Parathyroid adenoma (tissue), 2 donors: ENCODE data around the gene OR2AE1.
A peak's percentile ranks its signal among the peaks of the same experiment; 100 is the strongest.

ENCODE experiments used
- H2AFZ ChIP-seq: fragments of 300-600 bp; sonication (generic); one replicate; pipeline ENCODE4 v1.7.0; 2017; ENCODE audit warnings: antibody characterized with exemption, mild to moderate bottlenecking
- H3K27ac ChIP-seq: fragments of 300-600 bp; sonication (generic); one replicate; pipeline ENCODE4 v1.7.0; 2017
- H3K27me3 ChIP-seq: fragments of 300-600 bp; sonication (generic); one replicate; pipeline ENCODE4 v1.7.0; 2017; ENCODE audit warnings: low read length; ENCODE audit not compliant: control insufficient read depth, insufficient read depth
- H3K36me3 ChIP-seq: fragments of 300-600 bp; sonication (generic); one replicate; pipeline ENCODE4 v1.7.0; 2017; ENCODE audit warnings: low read length; ENCODE audit not compliant: control insufficient read depth, insufficient read depth
- H3K4me1 ChIP-seq: fragments of 300-600 bp; sonication (generic); one replicate; pipeline ENCODE4 v1.7.0; 2017; ENCODE audit warnings: control low read depth
- H3K4me2 ChIP-seq: fragments of 300-600 bp; sonication (generic); one replicate; pipeline ENCODE4 v1.7.0; 2017; ENCODE audit warnings: low read length
- H3K4me3 ChIP-seq: fragments of 300-600 bp; sonication (generic); one replicate; pipeline ENCODE4 v1.7.0; 2017; ENCODE audit warnings: low read depth, low read length
- H3K79me2 ChIP-seq: fragments of 300-600 bp; sonication (generic); one replicate; pipeline ENCODE4 v1.7.0; 2017; ENCODE audit warnings: control low read depth
- H3K9ac ChIP-seq: fragments of 300-600 bp; sonication (generic); one replicate; pipeline ENCODE4 v1.7.0; 2017; ENCODE audit warnings: mild to moderate bottlenecking
- H3K9me3 ChIP-seq: fragments of 300-600 bp; sonication (generic); one replicate; pipeline ENCODE4 v1.7.0; 2017; ENCODE audit warnings: low read length; ENCODE audit not compliant: control insufficient read depth
- TF ChIP-seq, protein P1 (sequence below): fragments of 300-600 bp; sonication (generic); IDR thresholded peaks from one replicate; pipeline ENCODE4 v1.7.0; 2017; ENCODE audit warnings: antibody characterized with exemption, mild to moderate bottlenecking
- donor health status: primary hyperparathyroidism.

OR2AE1 gene, protein sequence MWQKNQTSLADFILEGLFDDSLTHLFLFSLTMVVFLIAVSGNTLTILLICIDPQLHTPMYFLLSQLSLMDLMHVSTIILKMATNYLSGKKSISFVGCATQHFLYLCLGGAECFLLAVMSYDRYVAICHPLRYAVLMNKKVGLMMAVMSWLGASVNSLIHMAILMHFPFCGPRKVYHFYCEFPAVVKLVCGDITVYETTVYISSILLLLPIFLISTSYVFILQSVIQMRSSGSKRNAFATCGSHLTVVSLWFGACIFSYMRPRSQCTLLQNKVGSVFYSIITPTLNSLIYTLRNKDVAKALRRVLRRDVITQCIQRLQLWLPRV

DNA sequence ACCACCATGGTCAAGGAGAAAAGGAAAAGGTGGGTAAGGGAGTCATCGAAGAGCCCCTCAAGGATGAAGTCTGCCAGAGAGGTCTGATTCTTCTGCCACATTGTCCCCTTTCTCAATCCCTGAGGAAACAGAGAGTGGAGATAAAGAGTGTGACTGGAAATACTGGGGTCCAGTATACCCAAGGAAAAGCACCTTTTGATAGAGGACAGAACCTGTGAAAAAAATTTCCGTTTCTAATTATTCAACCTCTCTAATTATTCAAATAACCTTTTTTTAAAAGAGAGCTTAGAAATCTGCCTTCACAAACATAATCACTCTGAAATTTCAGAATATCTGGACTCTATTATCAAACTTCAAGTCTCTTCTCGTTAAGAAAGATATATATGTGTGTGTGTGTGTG lies at the start of gene OR2AE1:
TSS of gene OR2AE1 (minus strand) at position 101 of the 400 bp plus-strand sequence. CDS start at position 101, 0 bp downstream.
- no peak within 1 kb of the TSS for H2AFZ ChIP-seq
- H3K4me2 ChIP-seq = no peak within 1 kb of the TSS
- TF ChIP-seq, protein P1, sequence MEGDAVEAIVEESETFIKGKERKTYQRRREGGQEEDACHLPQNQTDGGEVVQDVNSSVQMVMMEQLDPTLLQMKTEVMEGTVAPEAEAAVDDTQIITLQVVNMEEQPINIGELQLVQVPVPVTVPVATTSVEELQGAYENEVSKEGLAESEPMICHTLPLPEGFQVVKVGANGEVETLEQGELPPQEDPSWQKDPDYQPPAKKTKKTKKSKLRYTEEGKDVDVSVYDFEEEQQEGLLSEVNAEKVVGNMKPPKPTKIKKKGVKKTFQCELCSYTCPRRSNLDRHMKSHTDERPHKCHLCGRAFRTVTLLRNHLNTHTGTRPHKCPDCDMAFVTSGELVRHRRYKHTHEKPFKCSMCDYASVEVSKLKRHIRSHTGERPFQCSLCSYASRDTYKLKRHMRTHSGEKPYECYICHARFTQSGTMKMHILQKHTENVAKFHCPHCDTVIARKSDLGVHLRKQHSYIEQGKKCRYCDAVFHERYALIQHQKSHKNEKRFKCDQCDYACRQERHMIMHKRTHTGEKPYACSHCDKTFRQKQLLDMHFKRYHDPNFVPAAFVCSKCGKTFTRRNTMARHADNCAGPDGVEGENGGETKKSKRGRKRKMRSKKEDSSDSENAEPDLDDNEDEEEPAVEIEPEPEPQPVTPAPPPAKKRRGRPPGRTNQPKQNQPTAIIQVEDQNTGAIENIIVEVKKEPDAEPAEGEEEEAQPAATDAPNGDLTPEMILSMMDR = no peak
- no peak within 1 kb of the TSS for H3K4me3 ChIP-seq
- no peak within 1 kb of the TSS for H3K27ac ChIP-seq
- no peaks in the 10 kb centered on the region for H3K27me3 ChIP-seq
- no peaks in the 10 kb centered on the region for H3K36me3 ChIP-seq
- H3K9ac ChIP-seq = no peak within 1 kb of the TSS
- H3K79me2 ChIP-seq = no peaks in the 10 kb centered on the region
- no peaks in the 10 kb centered on the region for H3K9me3 ChIP-seq
- H3K4me1 ChIP-seq = no peaks in the 10 kb centered on the region

DNA sequence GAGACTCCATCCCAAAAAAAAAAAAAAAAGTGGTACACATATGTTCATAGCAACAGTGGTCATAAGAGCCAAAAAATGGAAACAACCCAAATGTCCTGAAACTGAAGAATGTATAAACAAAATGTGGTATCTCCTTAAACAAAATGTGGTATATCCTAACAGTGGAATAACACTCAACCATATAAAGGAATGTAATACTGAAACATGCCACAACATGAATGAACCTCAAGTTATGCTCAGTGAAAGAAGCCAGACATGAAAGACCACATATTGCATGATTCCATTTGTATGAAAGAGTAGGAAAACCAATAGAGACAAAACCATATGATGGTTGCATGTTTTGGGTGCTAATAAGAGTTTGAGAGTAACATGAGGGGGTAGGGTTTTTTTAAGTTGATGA lies 49.5 kb upstream of the OR2AE1 start:
- Histone ChIP-seq H3K79me2 (no peaks in the 10 kb centered on the region), H3K27ac (no peak overlapping the region), H3K4me1 (peaks cover 7% of the 10 kb centered on the region), H3K9me3 (no peaks in the 10 kb centered on the region), H2AFZ (no peak overlapping the region), H3K36me3 (no peaks in the 10 kb centered on the region), H3K4me2 (no peak overlapping the region), H3K4me3 (no peak overlapping the region), H3K27me3 (no peaks in the 10 kb centered on the region), H3K9ac (no peak overlapping the region)
- TF ChIP-seq, protein P1 = no peak

DNA sequence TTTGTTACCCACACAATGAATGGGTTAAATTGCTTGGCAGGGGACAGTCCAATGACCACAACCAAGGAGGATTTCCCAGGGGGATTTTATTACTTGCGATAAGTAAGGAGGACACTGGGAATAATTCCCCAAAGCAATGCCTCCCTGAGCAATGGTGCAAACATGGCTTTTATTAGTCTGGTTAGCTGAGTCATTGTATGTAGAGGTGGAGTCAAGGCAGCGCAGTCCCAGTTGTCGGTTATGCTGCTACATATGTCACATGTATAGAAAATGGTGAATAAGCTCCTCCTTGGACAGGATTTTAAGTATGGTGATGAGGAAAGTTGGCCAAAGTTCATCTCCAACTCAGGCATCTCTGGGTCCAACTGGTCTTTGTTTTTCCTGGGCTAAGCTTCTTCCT lies 46.4 kb upstream of the OR2AE1 start:
- TF ChIP-seq, protein P1 = no peak
- peaks cover 8% of the 10 kb centered on the region for H3K79me2 ChIP-seq
- no peaks in the 10 kb centered on the region for H3K4me1 ChIP-seq
- no peak overlapping the region for H2AFZ ChIP-seq
- H3K9me3 ChIP-seq = no peaks in the 10 kb centered on the region
- H3K4me2 ChIP-seq = no peak overlapping the region
- H3K27me3 ChIP-seq = no peaks in the 10 kb centered on the region
- no peak overlapping the region for H3K4me3 ChIP-seq
- peaks cover 3% of the 10 kb centered on the region for H3K36me3 ChIP-seq
- H3K9ac ChIP-seq = no peak overlapping the region
- H3K27ac ChIP-seq = no peak overlapping the region

DNA sequence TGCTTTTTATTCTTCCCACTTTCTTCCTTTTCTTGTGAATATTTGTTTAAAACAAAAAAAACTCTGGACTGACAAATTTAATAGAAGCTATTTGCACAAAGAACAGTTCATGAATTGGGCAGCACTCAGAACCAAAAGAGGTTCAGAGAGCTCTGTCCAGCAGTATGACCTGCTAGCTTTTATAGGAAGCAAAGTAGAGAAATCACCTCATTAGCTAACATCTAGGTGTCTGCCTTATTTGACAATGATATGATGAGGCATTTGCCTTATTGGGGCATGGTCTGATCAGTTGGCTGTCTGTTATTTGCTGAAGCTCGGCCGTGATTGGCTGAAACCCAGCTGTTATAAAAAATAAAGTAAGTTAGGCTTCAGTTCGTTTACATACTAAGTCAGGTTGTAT lies 43.3 kb upstream of the OR2AE1 start:
- H3K36me3 ChIP-seq = peaks cover 3% of the 10 kb centered on the region
- H3K4me2 ChIP-seq = peak overlapping the region; percentile 60
- peak overlapping the region; percentile 95 for H2AFZ ChIP-seq
- TF ChIP-seq, protein P1 = no peak
- peaks cover 7% of the 10 kb centered on the region for H3K4me1 ChIP-seq
- H3K27ac ChIP-seq = peak overlapping the region; percentile 89
- no peak overlapping the region for H3K9ac ChIP-seq
- peak overlapping the region; percentile 71 for H3K4me3 ChIP-seq
- H3K79me2 ChIP-seq = peaks cover 23% of the 10 kb centered on the region
- no peaks in the 10 kb centered on the region for H3K27me3 ChIP-seq
- H3K9me3 ChIP-seq = no peaks in the 10 kb centered on the region

DNA sequence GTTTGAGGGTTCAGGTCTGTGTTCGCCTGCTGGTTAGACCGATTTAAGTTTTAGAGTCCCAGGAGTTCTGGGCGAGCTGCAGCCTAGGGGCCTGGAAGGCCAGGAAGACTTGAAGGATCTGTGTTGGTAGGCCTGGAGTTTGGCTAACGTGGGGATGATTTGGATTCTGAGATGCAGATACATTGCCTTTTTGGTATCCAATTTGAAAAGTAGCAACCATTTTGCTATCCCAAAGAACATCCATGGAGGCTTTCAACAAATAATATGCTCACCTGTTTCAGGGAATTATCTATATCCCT lies 42.9 kb upstream of the OR2AE1 start:
- Histone ChIP-seq H3K4me1 (peaks cover 7% of the 10 kb centered on the region), H2AFZ (peak overlapping the region; percentile 95), H3K27me3 (no peaks in the 10 kb centered on the region), H3K27ac (peak overlapping the region; percentile 89), H3K9me3 (no peaks in the 10 kb centered on the region), H3K4me2 (peak overlapping the region; percentile 60), H3K9ac (peak overlapping the region; percentile 87), H3K36me3 (peaks cover 3% of the 10 kb centered on the region), H3K79me2 (peaks cover 23% of the 10 kb centered on the region), H3K4me3 (peak overlapping the region; percentile 71)
- TF ChIP-seq, protein P1 = no peak
